ENCODE data around the gene TMOD2. TPM values are rescaled to one million over a fixed set of nuclear protein-coding genes. Genes with fewer than 3 reads are reported as not detected.

Gene TMOD2
- total RNA-seq, 2 experiments from 2014 or later = 5.6 to 6.9 TPM

DNA sequence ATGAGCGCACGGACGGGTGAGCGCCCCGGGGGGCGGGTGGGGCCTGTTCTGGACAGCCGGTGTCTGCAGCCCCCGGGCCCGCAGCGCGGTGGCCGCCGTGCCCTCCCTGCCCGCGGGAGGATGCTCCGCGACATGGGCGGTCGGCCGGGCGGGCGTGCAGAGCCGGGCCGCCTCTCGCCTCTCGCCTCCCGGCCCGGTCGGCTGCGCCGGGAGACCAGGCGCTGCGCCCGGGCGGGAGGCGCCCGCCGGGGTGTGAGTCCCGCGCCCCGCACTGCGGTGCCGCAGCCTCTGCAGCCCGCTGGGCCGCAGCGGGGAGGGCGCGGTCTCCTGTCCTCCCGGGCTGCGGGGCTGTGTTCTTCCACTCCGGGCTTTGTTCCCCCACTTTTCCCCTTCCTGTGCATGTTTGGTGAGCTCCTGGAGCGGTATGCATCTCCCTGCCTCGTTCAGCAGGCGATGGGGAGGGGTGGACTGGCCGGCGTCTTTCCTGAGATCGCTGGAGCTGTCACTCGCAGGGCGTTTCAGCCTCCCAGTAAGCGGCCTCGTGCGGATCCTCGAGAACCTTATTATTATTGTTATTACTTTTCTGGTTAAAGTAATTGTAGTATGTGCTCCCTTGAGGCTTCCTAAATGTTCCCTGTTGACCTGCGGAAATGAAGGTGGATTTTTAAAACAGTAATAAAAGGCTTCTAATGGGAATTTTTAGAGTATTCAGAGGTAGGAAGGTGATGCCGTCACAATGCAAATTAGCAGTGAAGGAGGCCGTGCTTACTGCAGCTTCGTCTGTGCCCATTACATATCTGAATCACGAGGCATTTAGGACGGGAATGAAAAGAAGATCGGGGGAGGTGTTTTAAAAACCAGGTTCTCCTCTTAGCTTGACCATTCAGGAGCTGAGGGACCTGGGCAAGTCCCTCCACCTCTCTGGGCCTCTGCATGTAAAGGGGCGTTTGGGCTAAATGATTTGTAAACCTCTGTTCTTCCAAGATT lies 593 bp downstream of the TMOD2 start:
- Mint-ChIP-seq H3K27ac (no peak overlapping the region), H3K36me3 (ENCODE audit: low read depth) (no peaks in the 10 kb centered on the region), H3K4me3 (peak overlapping the region; percentile 88), H3K27me3 (no peaks in the 10 kb centered on the region), H3K9me3 (no peaks in the 10 kb centered on the region), H3K4me1 (ENCODE audit: low read depth) (peaks cover 51% of the 10 kb centered on the region)
- no peaks in the 10 kb centered on the region for H3K27me3 ChIP-seq (ENCODE audit: control insufficient read depth in 1 of 2, insufficient read depth in 2 of 2, low read length in 2 of 2)
- ATAC-seq (ENCODE audit: poor library complexity) (peak; percentile 43), DNase-seq (peak in 3 of 14 experiments; percentile 21 to 42 (median 25))
- CTCF ChIA-PET = interaction anchor here (0.9 to 1.3 kb wide), 2 partner anchors 24 to 102 kb away, joined by 3 to 6 read pairs; no protein-coding TSS in a partner anchor
- H3K9me3 ChIP-seq (ENCODE audit: control insufficient read depth in 1 of 2, insufficient read depth in 1 of 2, low read length in 2 of 2) = no peaks in the 10 kb centered on the region
- H3K4me1 ChIP-seq (ENCODE audit: insufficient read depth, low read length) = peaks cover 15% of the 10 kb centered on the region
- POLR2A ChIA-PET = interaction anchor here (0.6 to 6.4 kb wide), 5 partner anchors 15 to 165 kb away, joined by 3 to 45 read pairs (median 4); partner anchors contain the start of genes LYSMD2, SCG3 and TMOD3
- TF ChIP-seq, protein P1, sequence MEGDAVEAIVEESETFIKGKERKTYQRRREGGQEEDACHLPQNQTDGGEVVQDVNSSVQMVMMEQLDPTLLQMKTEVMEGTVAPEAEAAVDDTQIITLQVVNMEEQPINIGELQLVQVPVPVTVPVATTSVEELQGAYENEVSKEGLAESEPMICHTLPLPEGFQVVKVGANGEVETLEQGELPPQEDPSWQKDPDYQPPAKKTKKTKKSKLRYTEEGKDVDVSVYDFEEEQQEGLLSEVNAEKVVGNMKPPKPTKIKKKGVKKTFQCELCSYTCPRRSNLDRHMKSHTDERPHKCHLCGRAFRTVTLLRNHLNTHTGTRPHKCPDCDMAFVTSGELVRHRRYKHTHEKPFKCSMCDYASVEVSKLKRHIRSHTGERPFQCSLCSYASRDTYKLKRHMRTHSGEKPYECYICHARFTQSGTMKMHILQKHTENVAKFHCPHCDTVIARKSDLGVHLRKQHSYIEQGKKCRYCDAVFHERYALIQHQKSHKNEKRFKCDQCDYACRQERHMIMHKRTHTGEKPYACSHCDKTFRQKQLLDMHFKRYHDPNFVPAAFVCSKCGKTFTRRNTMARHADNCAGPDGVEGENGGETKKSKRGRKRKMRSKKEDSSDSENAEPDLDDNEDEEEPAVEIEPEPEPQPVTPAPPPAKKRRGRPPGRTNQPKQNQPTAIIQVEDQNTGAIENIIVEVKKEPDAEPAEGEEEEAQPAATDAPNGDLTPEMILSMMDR (IDR thresholded peaks at IDR 0.05) = no peak
- H3K27ac ChIP-seq (ENCODE audit: low read depth in 1 of 2, low read length in 2 of 2) = no peak overlapping the region
- H3K4me3 ChIP-seq (ENCODE audit: low read length) = peak overlapping the region; percentile 63
- intact Hi-C loops (cut with DNase I, micrococcal nuclease) = loop anchor here (2.0 kb wide), 2 partner anchors 13 to 21 kb away; no protein-coding TSS in a partner anchor
- H3K36me3 ChIP-seq (ENCODE audit: insufficient read depth, low read length) = no peaks in the 10 kb centered on the region

DNA sequence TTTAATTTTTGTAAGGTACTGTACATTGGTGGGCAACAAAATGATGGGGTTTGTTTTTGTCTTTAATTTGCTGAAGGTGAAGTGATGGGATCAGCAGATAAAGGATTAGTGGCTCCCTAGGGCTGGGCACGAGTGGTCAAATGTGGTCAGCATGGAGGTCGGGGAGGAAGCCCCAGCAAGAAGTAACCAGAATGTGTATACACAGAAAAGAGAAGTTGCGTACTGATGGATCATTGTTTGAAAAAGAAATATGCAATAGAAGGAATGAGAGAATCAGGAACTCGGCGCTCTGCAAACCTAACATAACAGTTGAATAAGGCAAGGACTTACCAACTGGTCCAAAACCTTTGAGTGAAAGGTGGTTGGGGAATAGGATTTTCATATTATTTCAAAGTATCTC lies 1.5 kb downstream of the TMOD2 start:
- DNase-seq (peak in 1 of 14 experiments; percentile 17), ATAC-seq (ENCODE audit: poor library complexity) (no peak)
- peaks cover 15% of the 10 kb centered on the region for H3K4me1 ChIP-seq (ENCODE audit: insufficient read depth, low read length)
- TF ChIP-seq, protein P1 (IDR thresholded peaks at IDR 0.05) = no peak
- no peaks in the 10 kb centered on the region for H3K9me3 ChIP-seq (ENCODE audit: control insufficient read depth in 1 of 2, insufficient read depth in 1 of 2, low read length in 2 of 2)
- intact Hi-C loops (cut with DNase I, micrococcal nuclease) = loop anchor here in 1 of 2 experiments (2.0 kb wide), 1 partner anchor 14 kb away; no protein-coding TSS in a partner anchor
- H3K4me3 Mint-ChIP-seq = peak overlapping the region; percentile 88
- H3K9me3 Mint-ChIP-seq = no peaks in the 10 kb centered on the region
- H3K27ac ChIP-seq (ENCODE audit: low read depth in 1 of 2, low read length in 2 of 2) = no peak overlapping the region
- H3K27me3 ChIP-seq (ENCODE audit: control insufficient read depth in 1 of 2, insufficient read depth in 2 of 2, low read length in 2 of 2) = no peaks in the 10 kb centered on the region
- ChIA-PET CTCF (interaction anchor here (0.7 to 1.1 kb wide), 2 partner anchors 54 to 96 kb away, joined by 3 read pairs; no protein-coding TSS in a partner anchor), POLR2A (interaction anchor here (1.2 to 6.4 kb wide), 3 partner anchors 15 to 71 kb away, joined by 3 to 45 read pairs (median 10); partner anchors contain the start of genes LYSMD2 and SCG3)
- peaks cover 51% of the 10 kb centered on the region for H3K4me1 Mint-ChIP-seq (ENCODE audit: low read depth)
- H3K36me3 ChIP-seq (ENCODE audit: insufficient read depth, low read length) = no peaks in the 10 kb centered on the region
- no peaks in the 10 kb centered on the region for H3K27me3 Mint-ChIP-seq
- no peak overlapping the region for H3K27ac Mint-ChIP-seq
- H3K36me3 Mint-ChIP-seq (ENCODE audit: low read depth) = no peaks in the 10 kb centered on the region
- no peak overlapping the region for H3K4me3 ChIP-seq (ENCODE audit: low read length)

DNA sequence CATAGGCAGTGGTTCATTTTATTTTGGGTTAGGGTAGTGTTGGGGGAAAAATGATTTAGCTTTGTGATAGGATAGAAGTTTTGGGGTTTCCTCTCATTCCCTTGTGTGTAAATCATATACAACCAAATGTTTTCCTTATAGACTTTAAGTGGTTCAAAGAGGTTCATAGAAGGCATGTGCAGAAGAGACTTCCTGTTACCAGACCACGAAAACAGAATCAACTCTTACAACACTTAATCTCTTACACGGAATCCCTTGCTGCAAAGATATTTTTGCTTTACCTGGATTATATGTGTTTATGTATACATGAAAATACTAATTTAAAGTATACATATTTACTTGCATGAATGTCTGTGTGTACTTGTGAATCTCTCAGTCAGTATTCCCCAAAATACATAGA lies 2.9 kb downstream of the TMOD2 start:
- DNase-seq (no peak), ATAC-seq (ENCODE audit: poor library complexity) (no peak)
- no peaks in the 10 kb centered on the region for H3K27me3 Mint-ChIP-seq
- no peaks in the 10 kb centered on the region for H3K9me3 Mint-ChIP-seq
- no peaks in the 10 kb centered on the region for H3K9me3 ChIP-seq (ENCODE audit: control insufficient read depth in 1 of 2, insufficient read depth in 1 of 2, low read length in 2 of 2)
- H3K4me3 Mint-ChIP-seq = peak overlapping the region; percentile 62
- no peaks in the 10 kb centered on the region for H3K36me3 ChIP-seq (ENCODE audit: insufficient read depth, low read length)
- intact Hi-C loops (cut with DNase I, micrococcal nuclease) = no loop called here
- TF ChIP-seq, protein P1 (IDR thresholded peaks at IDR 0.05) = no peak
- ChIA-PET POLR2A (interaction anchor here (6.4 kb wide), 1 partner anchor 17 kb away, joined by 45 read pairs; the partner anchor contains the start of gene LYSMD2), CTCF (interaction anchor here (5.5 kb wide), 1 partner anchor 22 kb away, joined by 26 read pairs; no protein-coding TSS in a partner anchor)
- H3K36me3 Mint-ChIP-seq (ENCODE audit: low read depth) = no peaks in the 10 kb centered on the region
- no peak overlapping the region for H3K4me3 ChIP-seq (ENCODE audit: low read length)
- peaks cover 15% of the 10 kb centered on the region for H3K4me1 ChIP-seq (ENCODE audit: insufficient read depth, low read length)
- H3K27ac ChIP-seq (ENCODE audit: low read depth in 1 of 2, low read length in 2 of 2) = no peak overlapping the region
- no peak overlapping the region for H3K27ac Mint-ChIP-seq
- no peaks in the 10 kb centered on the region for H3K27me3 ChIP-seq (ENCODE audit: control insufficient read depth in 1 of 2, insufficient read depth in 2 of 2, low read length in 2 of 2)
- peaks cover 51% of the 10 kb centered on the region for H3K4me1 Mint-ChIP-seq (ENCODE audit: low read depth)

Measured in CD4-positive, alpha-beta T cell (primary cell).